Body of pancreas (tissue), 4 donors: Measurements from ENCODE around the gene GNPAT. TPM values are rescaled to one million over a fixed set of nuclear protein-coding genes. Genes with fewer than 3 reads are reported as not detected.

Source experiments
- ATAC-seq: fragments of 150-250 bp; one replicate; pipeline ENCODE4 v1.9.1; 2016
- DNase-seq, 4 donors: peaks; one replicate each; pipeline ENCODE4 v3.0.0-alpha.2; 2019
- H3K27ac ChIP-seq, 4 donors: fragments of 200-600 bp; sonication (generic); 1 replicate in 3 of 4; 2 replicates in 1 of 4; pipeline versions ENCODE4 v1.5.1 to v1.6.1; 2016 to 2019; ENCODE audit warnings: mild to moderate bottlenecking in 1 of 4, mixed read lengths in 1 of 4, moderate library complexity in 1 of 4
- H3K27me3 ChIP-seq, 2 donors: fragments of 200-600 bp; sonication (generic); one replicate each; pipeline ENCODE4 v1.6.0; 2016; ENCODE audit warnings: mild to moderate bottlenecking in 1 of 2
- H3K36me3 ChIP-seq, 2 donors: fragments of 200-600 bp; sonication (generic); replicated peaks in 1 of 2; 2 replicates each; pipeline ENCODE4 v1.5.1; 2016; ENCODE audit warnings: low read depth in 2 of 2; ENCODE audit not compliant: insufficient read depth in 1 of 2
- H3K4me1 ChIP-seq: fragments of 200-600 bp; sonication (generic); one replicate; pipeline ENCODE4 v1.6.0; 2016
- H3K4me3 ChIP-seq, 2 donors: fragments of 200-600 bp; sonication (generic); 1 replicate in 1 of 2; 2 replicates in 1 of 2; pipeline ENCODE4 v1.5.1; 2016 to 2019
- H3K9me3 ChIP-seq, 3 donors: fragments of 200-600 bp; sonication (generic); 1 replicate in 2 of 3; 2 replicates in 1 of 3; pipeline ENCODE4 v1.5.1; 2016
- CTCF ChIP-seq, 7 experiments: fragments of 450-650 bp in 4 of 7; fragments of 200-600 bp in 3 of 7; sonication (generic) in 3 of 7; IDR thresholded peaks; one replicate each; pipeline ENCODE4 v1.5.1; 2016 to 2019; ENCODE audit warnings: antibody characterized with exemption in 7 of 7
- POLR2A ChIP-seq, 3 donors: fragments of 450-650 bp; IDR thresholded peaks; one replicate each; pipeline ENCODE4 v1.6.1; 2016; ENCODE audit warnings: antibody characterized with exemption in 3 of 3, mild to moderate bottlenecking in 2 of 3
- WGBS, 2 donors: methylation state at CpG; one replicate each; pipeline ENCODE4 v1.1.5; 2017; 5-methylcytosine and 5-hydroxymethylcytosine counted together
- intact Hi-C: fragments of 100-400 bp; cut with DNase I; formaldehyde crosslinking; loops from one replicate; pipeline ENCODE4 v1.15.1; 2023
- total RNA-seq, 2 donors: library from RNA; depleted of rRNA; stranded (reverse); fragments of >200 nt; gene quantifications; one replicate each; pipeline ENCODE4 v1.1.0, GENCODE V29; 2016

GNPAT gene
- total RNA-seq, 2 donors from 2014 or later = 18.1 to 27.0 TPM

- 55 to 64% methylated on average over 8 of the region's 8 CpGs for WGBS, 2 donors
- H3K27ac ChIP-seq = no peak overlapping the region
- H3K4me3 ChIP-seq = no peak overlapping the region
- DNase-seq (no peak), ATAC-seq (no peak)
- H3K36me3 ChIP-seq = no peaks in the 10 kb centered on the region
- H3K27me3 ChIP-seq = no peaks in the 10 kb centered on the region
- no peaks in the 10 kb centered on the region for H3K9me3 ChIP-seq
- intact Hi-C loops = no loop called here
- H3K4me1 ChIP-seq = peaks cover 7% of the 10 kb centered on the region
- no peak for TF ChIP-seq POLR2A (IDR thresholded peaks at IDR 0.05)
- TF ChIP-seq CTCF (IDR thresholded peaks at IDR 0.05) = no peak
These were observed 34.2 kb upstream of the GNPAT start for GRCh38 chr1:231206856-231207255.

GRCh38 chr1:231207437-231207836 is 33.6 kb upstream of the GNPAT start:
- H3K27ac ChIP-seq = no peak overlapping the region
- peaks cover 11% of the 10 kb centered on the region for H3K4me1 ChIP-seq
- 72 to 74% methylated on average over 3 of the region's 3 CpGs for WGBS, 2 donors
- no peaks in the 10 kb centered on the region for H3K27me3 ChIP-seq
- TF ChIP-seq POLR2A (IDR thresholded peaks at IDR 0.05) (no peak), CTCF (IDR thresholded peaks at IDR 0.05) (no peak)
- intact Hi-C loops = no loop called here
- no peak overlapping the region for H3K4me3 ChIP-seq
- ATAC-seq (no peak), DNase-seq (no peak)
- no peaks in the 10 kb centered on the region for H3K36me3 ChIP-seq
- no peaks in the 10 kb centered on the region for H3K9me3 ChIP-seq

GRCh38 chr1:231208980-231209379 is 32.0 kb upstream of the GNPAT start:
- Histone ChIP-seq H3K27ac (no peak overlapping the region), H3K27me3 (no peaks in the 10 kb centered on the region), H3K9me3 (no peaks in the 10 kb centered on the region), H3K36me3 (no peaks in the 10 kb centered on the region), H3K4me1 (peaks cover 11% of the 10 kb centered on the region), H3K4me3 (no peak overlapping the region)
- 81 to 88% methylated on average over 12 to 14 of the region's 14 CpGs for WGBS, 2 donors
- ATAC-seq = no peak
- no peak for TF ChIP-seq POLR2A (IDR thresholded peaks at IDR 0.05)
- no peak for TF ChIP-seq CTCF (IDR thresholded peaks at IDR 0.05)
- no peak for DNase-seq
- intact Hi-C loops = no loop called here

GRCh38 chr1:231209531-231209930 is 31.5 kb upstream of the GNPAT start:
- WGBS, 2 donors = 77 to 100% methylated on average over 2 to 5 of the region's 5 CpGs
- Histone ChIP-seq H3K27me3 (no peaks in the 10 kb centered on the region), H3K9me3 (no peaks in the 10 kb centered on the region), H3K4me3 (no peak overlapping the region), H3K36me3 (no peaks in the 10 kb centered on the region), H3K27ac (no peak overlapping the region), H3K4me1 (peaks cover 11% of the 10 kb centered on the region)
- no peak for ATAC-seq
- intact Hi-C loops = no loop called here
- TF ChIP-seq CTCF (IDR thresholded peaks at IDR 0.05) (no peak), POLR2A (IDR thresholded peaks at IDR 0.05) (no peak)
- no peak for DNase-seq

- DNase-seq = no peak
- 82 to 86% methylated on average over 4 to 6 of the region's 6 CpGs for whole genome bisulfite sequencing, 2 donors
- H3K27me3 ChIP-seq = no peaks in the 10 kb centered on the region
- H3K36me3 ChIP-seq = no peaks in the 10 kb centered on the region
- H3K27ac ChIP-seq = no peak overlapping the region
- ATAC-seq = no peak
- TF ChIP-seq CTCF (IDR thresholded peaks at IDR 0.05) = no peak
- TF ChIP-seq POLR2A (IDR thresholded peaks at IDR 0.05) = no peak
- intact Hi-C loops = loop anchor here (5.0 to 10.0 kb wide), 2 partner anchors 295 to 413 kb away; no protein-coding TSS in a partner anchor
- no peak overlapping the region for H3K4me3 ChIP-seq
- H3K9me3 ChIP-seq = no peaks in the 10 kb centered on the region
- H3K4me1 ChIP-seq = peaks cover 11% of the 10 kb centered on the region
These were observed 30.9 kb upstream of the GNPAT start for GRCh38 chr1:231210126-231210525.
